KOPT-K1 (cell line): ENCODE results near the gene ATG2B.

Source experiments
- H3K27ac ChIP-seq: fragments of 200-600 bp; sonication (generic); 2 replicates; pipeline ENCODE4 v1.5.1; 2016; ENCODE audit warnings: antibody characterized with exemption, mild to moderate bottlenecking, low read depth, low read length; ENCODE audit not compliant: poor library complexity, severe bottlenecking
- H3K36me3 ChIP-seq: fragments of 200-600 bp; sonication (generic); 2 replicates; pipeline ENCODE4 v1.5.1; 2017; ENCODE audit warnings: antibody characterized with exemption, mild to moderate bottlenecking, low read length, moderate library complexity; ENCODE audit not compliant: insufficient read depth
- H3K9me3 ChIP-seq: fragments of 200-600 bp; sonication (generic); 2 replicates; pipeline ENCODE4 v1.5.1; 2017; ENCODE audit warnings: antibody characterized with exemption, low read length, mild to moderate bottlenecking; ENCODE audit not compliant: insufficient read depth, poor library complexity, severe bottlenecking

The ATG2B gene

DNA sequence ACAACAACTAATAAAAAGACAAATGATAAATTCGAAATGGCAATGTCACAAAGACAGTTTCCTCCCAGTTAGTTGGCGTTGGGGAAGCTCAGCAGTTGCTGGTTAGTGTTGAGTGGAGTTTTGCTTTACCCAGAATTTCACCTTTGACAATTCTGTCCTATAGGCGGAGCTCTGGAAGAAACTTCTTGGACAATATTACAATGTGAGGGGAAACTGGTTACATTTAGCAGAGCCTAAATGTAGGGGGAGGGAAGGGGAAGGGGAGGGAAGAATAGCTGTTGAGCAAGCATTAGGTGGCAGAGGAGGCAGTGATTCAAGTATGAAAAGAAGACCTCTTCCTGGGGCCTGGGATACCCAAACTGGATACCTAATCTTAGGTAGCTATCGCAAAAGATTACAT is 55.7 kb downstream of the ATG2B start:
- Histone ChIP-seq H3K27ac (no peak overlapping the region), H3K9me3 (no peaks in the 10 kb centered on the region), H3K36me3 (peaks cover 79% of the 10 kb centered on the region)

- H3K36me3 ChIP-seq: peaks cover 83% of the 10 kb centered on the region
- no peak overlapping the region for H3K27ac ChIP-seq
- no peaks in the 10 kb centered on the region for H3K9me3 ChIP-seq
Measured at GRCh38 chr14:96304956-96305355, 58.2 kb downstream of the ATG2B start.

DNA sequence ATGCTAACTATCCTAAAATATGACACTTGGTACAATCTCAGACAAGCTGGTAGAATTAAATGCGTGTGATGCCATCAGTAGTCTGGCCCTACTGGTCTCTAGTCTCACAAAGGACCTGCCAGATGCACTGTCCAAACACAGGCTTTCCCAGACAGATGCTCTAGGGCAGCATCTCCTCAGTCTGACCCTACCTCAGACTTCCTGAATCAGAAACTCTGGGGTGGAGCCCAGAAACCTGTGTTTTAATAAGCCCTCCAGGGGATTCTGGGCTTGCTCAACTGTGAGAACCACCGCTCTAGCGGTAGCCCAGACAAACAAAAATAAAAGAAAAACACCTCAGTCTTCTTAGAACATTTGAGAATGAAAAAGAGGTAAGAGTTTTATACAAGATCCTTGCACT is 59.2 kb downstream of the ATG2B start:
- no peak overlapping the region for H3K27ac ChIP-seq
- H3K9me3 ChIP-seq: no peaks in the 10 kb centered on the region
- peaks cover 77% of the 10 kb centered on the region for H3K36me3 ChIP-seq

DNA sequence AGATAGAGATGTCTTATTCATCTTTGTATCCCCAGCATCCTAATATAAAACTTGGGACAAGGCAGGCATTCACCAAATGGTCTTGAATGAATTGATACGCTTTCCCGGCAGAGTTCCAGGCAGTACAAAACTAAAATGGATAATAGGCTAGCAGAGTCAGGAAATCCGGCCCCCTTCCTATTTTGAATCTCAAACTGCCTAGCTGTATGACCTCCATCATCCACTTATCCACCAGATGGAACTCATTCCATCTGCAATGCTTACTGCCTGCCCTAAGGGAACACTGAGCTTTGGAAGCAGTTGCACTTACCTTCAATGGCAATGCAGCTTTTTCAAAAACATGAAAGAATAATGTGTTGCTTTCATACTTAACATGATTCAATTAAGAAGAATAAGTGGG is 63.7 kb downstream of the ATG2B start:
- H3K36me3 ChIP-seq: peaks cover 53% of the 10 kb centered on the region
- H3K9me3 ChIP-seq: no peaks in the 10 kb centered on the region
- H3K27ac ChIP-seq: no peak overlapping the region

DNA sequence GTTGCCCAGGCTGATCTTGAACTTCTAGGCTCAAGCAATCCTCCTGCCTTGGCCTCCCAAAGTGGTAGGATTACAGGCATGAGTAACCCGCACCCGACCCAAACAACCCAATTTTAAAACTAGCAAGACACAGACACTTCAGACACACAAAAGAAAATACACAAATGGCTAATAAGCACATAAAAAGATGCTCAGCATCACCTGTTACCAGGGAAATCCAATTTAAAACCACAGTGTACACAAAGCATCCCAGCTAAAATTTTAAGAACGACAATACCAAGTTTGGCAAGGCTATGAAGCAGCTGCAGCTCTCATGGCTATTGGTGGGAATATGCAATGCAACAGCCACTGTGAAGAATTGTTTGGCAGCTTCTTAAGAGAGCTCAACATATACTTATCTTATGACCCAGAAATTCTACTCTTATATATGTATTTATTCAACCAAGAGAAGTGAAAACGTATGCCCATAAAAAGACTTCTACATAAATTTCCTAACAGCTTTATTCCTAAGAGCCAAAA is 65.1 kb downstream of the ATG2B start:
- Histone ChIP-seq H3K9me3 (no peaks in the 10 kb centered on the region), H3K27ac (no peak overlapping the region), H3K36me3 (peaks cover 51% of the 10 kb centered on the region)

DNA sequence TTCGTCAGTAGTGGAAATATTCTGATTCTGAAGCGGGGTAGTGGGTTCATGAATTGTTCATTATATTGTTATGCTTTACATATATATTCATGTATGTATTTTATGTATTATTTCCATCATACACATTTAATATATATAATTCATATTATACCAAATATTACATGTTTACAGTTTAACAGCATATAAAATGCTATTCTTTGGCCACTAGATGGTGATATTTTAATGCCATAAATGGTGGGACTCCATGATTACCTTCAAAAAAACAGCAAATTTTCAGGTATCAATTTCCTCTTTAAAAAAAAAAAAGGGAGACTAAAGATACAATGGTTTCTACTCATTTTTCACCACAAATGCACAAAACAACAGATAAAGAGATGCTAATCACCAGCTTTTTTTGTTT is 66.1 kb downstream of the ATG2B start:
- no peaks in the 10 kb centered on the region for H3K9me3 ChIP-seq
- H3K36me3 ChIP-seq: peaks cover 41% of the 10 kb centered on the region
- H3K27ac ChIP-seq: no peak overlapping the region

GRCh38 chr14:96294246-96294645 is 68.9 kb downstream of the ATG2B start:
- Histone ChIP-seq H3K36me3 (peaks cover 50% of the 10 kb centered on the region), H3K9me3 (no peaks in the 10 kb centered on the region), H3K27ac (no peak overlapping the region)

GRCh38 chr14:96287856-96288255 is 75.3 kb downstream of the ATG2B start:
- Histone ChIP-seq H3K36me3 (peaks cover 68% of the 10 kb centered on the region), H3K27ac (no peak overlapping the region), H3K9me3 (no peaks in the 10 kb centered on the region)

- Histone ChIP-seq H3K27ac (no peak overlapping the region), H3K36me3 (peaks cover 65% of the 10 kb centered on the region), H3K9me3 (no peaks in the 10 kb centered on the region)
Measured at GRCh38 chr14:96286251-96286650, 76.9 kb downstream of the ATG2B start.

GRCh38 chr14:96285667-96286066 is 77.5 kb downstream of the ATG2B start:
- Histone ChIP-seq H3K27ac (no peak overlapping the region), H3K36me3 (peaks cover 59% of the 10 kb centered on the region), H3K9me3 (no peaks in the 10 kb centered on the region)

GRCh38 chr14:96284430-96284829 is 78.7 kb downstream of the ATG2B start:
- H3K36me3 ChIP-seq: peaks cover 46% of the 10 kb centered on the region
- H3K9me3 ChIP-seq: no peaks in the 10 kb centered on the region
- no peak overlapping the region for H3K27ac ChIP-seq

- H3K36me3 ChIP-seq: peaks cover 42% of the 10 kb centered on the region
- H3K27ac ChIP-seq: no peak overlapping the region
- H3K9me3 ChIP-seq: no peaks in the 10 kb centered on the region
Measured at GRCh38 chr14:96284008-96284407, 79.1 kb downstream of the ATG2B start.

DNA sequence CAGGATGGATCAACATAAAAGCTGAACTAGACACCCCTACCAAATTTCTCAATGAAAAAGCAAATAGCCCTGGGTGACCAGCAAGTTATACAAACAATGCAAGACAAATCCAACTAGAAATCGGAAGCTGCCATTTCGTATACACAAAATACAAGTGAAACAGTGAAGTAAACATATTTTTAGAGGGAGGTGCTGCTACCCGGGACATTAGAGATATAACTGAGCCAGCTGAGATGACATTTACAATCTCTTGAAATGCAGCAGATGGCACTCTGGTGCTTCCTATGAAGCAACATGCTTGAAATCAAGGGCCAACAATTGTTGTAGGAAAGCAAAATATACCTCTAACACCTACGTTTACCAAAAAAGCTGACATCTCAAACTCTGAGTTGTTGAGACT is 81.7 kb downstream of the ATG2B start:
- H3K27ac ChIP-seq: no peak overlapping the region
- peaks cover 23% of the 10 kb centered on the region for H3K36me3 ChIP-seq
- H3K9me3 ChIP-seq: peaks cover 12% of the 10 kb centered on the region

GRCh38 chr14:96280104-96280503 is 83.0 kb downstream of the ATG2B start:
- Histone ChIP-seq H3K27ac (no peak overlapping the region), H3K9me3 (peaks cover 12% of the 10 kb centered on the region), H3K36me3 (peaks cover 12% of the 10 kb centered on the region)

DNA sequence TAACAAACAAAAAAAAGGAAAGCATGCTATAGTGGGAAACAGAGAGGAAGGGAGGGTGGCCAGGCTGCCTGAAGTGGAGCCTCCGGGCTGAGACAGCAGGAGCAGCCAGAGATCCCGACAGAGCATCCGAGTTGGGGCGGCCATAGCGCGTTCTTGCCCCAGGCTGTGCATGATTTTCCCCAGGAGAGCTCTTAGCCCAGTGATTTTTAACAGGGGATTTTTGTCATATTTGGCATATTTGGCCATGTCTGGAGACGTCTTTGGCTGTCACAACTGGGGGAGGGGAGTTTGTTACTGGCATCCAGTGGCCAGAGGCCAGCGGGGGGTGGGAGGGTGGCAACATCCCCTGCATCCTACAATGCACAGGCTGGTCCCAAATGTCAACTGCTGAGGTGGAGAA is 83.6 kb downstream of the ATG2B start:
- H3K9me3 ChIP-seq: peaks cover 12% of the 10 kb centered on the region
- H3K36me3 ChIP-seq: peaks cover 9% of the 10 kb centered on the region; the same call in 1 of the 2 replicates

DNA sequence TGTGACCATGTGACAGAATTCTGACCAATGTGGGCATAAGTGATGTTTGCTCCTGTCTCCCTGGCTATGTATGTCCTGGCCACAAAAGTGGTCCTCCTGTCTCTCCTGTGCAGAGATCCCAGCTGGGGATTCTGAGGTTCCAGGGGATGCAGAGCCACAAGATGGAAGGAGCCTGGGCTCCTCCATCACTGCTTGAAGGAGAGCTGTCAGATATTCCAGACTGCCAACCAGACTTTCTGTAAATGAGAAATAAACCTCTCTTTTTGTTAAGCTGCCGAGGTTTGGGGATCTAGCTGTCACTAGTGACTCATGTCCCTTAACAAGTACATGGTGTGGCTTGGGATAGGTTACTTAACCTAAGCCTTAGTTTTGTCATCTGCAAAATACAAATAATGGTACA is 85.3 kb downstream of the ATG2B start:
- Histone ChIP-seq H3K36me3 (peaks cover under 1% of the 10 kb centered on the region; the same call in 1 of the 2 replicates), H3K27ac (no peak overlapping the region), H3K9me3 (peaks cover 12% of the 10 kb centered on the region)

More for the DNA sequence above, 83.6 kb downstream of the ATG2B start:
- H3K27ac ChIP-seq: no peak overlapping the region
